ENCODE data around the gene TBC1D1. TPM values are rescaled to one million over a fixed set of nuclear protein-coding genes. Genes with fewer than 3 reads are reported as not detected.

Gene TBC1D1
- total RNA-seq, 1 donor from 2014 or later = 54.5 TPM

- Histone ChIP-seq H3K27ac (ENCODE audit: low read depth, low read length) (no peak overlapping the region), H3K9me3 (ENCODE audit: insufficient read depth, low read depth, low read length) (no peaks in the 10 kb centered on the region), H3K36me3 (ENCODE audit: insufficient read depth, low read length) (peaks cover 8% of the 10 kb centered on the region), H3K4me1 (ENCODE audit: insufficient read depth, low read length) (peaks cover 20% of the 10 kb centered on the region), H3K4me2 (ENCODE audit: low read length) (no peak overlapping the region), H2AFZ (ENCODE audit: low read depth, low read length) (no peak overlapping the region), H3K4me3 (ENCODE audit: insufficient read depth, low read depth, low read length) (no peak overlapping the region), H3K9ac (ENCODE audit: low read length) (no peak overlapping the region), H3K79me2 (ENCODE audit: insufficient read depth, low read length) (no peaks in the 10 kb centered on the region), H4K20me1 (ENCODE audit: insufficient read depth, low read length) (no peaks in the 10 kb centered on the region), H3K27me3 (ENCODE audit: insufficient read depth, low read length) (no peaks in the 10 kb centered on the region)
- DNase-seq (ENCODE audit: low read depth) (peak; percentile 79), FAIRE-seq (peak; percentile 9)
- peaks cover 25% of the 10 kb centered on the region for H3K36me3 Mint-ChIP-seq (ENCODE audit: low read depth, unreplicated experiment)
- H3K9me3 Mint-ChIP-seq (ENCODE audit: unreplicated experiment) = no peaks in the 10 kb centered on the region
- TF ChIP-seq CTCF (IDR thresholded peaks at IDR 0.05; ENCODE audit: insufficient read depth, low read depth, low read length) = no peak
- no peak for TF ChIP-seq EZH2 (IDR thresholded peaks at IDR 0.05; ENCODE audit: insufficient read depth, low read length)
- no peak overlapping the region for H3K27ac Mint-ChIP-seq (ENCODE audit: unreplicated experiment)
- H3K4me1 Mint-ChIP-seq (ENCODE audit: low read depth, unreplicated experiment) = no peaks in the 10 kb centered on the region
- H3K27me3 Mint-ChIP-seq (ENCODE audit: low read depth, unreplicated experiment) = no peaks in the 10 kb centered on the region
- H3K4me3 Mint-ChIP-seq (ENCODE audit: unreplicated experiment) = no peak overlapping the region
Observed at GRCh38 chr4:38141808-38142500, 251.1 kb downstream of the TBC1D1 start.

- Histone ChIP-seq H3K27me3 (ENCODE audit: insufficient read depth, low read length) (no peaks in the 10 kb centered on the region), H3K36me3 (ENCODE audit: insufficient read depth, low read length) (no peaks in the 10 kb centered on the region), H3K4me2 (ENCODE audit: low read length) (no peak overlapping the region), H3K4me3 (ENCODE audit: insufficient read depth, low read depth, low read length) (no peak overlapping the region), H3K4me1 (ENCODE audit: insufficient read depth, low read length) (peaks cover 20% of the 10 kb centered on the region), H3K9me3 (ENCODE audit: insufficient read depth, low read depth, low read length) (no peaks in the 10 kb centered on the region), H3K27ac (ENCODE audit: low read depth, low read length) (no peak overlapping the region), H3K79me2 (ENCODE audit: insufficient read depth, low read length) (no peaks in the 10 kb centered on the region), H4K20me1 (ENCODE audit: insufficient read depth, low read length) (no peaks in the 10 kb centered on the region), H2AFZ (ENCODE audit: low read depth, low read length) (no peak overlapping the region), H3K9ac (ENCODE audit: low read length) (no peak overlapping the region)
- no peaks in the 10 kb centered on the region for H3K9me3 Mint-ChIP-seq (ENCODE audit: unreplicated experiment)
- H3K4me3 Mint-ChIP-seq (ENCODE audit: unreplicated experiment) = no peak overlapping the region
- peaks cover 8% of the 10 kb centered on the region for H3K36me3 Mint-ChIP-seq (ENCODE audit: low read depth, unreplicated experiment)
- no peaks in the 10 kb centered on the region for H3K27me3 Mint-ChIP-seq (ENCODE audit: low read depth, unreplicated experiment)
- FAIRE-seq (no peak), DNase-seq (ENCODE audit: low read depth) (no peak)
- no peak for TF ChIP-seq CTCF (IDR thresholded peaks at IDR 0.05; ENCODE audit: insufficient read depth, low read depth, low read length)
- no peak for TF ChIP-seq EZH2 (IDR thresholded peaks at IDR 0.05; ENCODE audit: insufficient read depth, low read length)
- no peak overlapping the region for H3K27ac Mint-ChIP-seq (ENCODE audit: unreplicated experiment)
- H3K4me1 Mint-ChIP-seq (ENCODE audit: low read depth, unreplicated experiment) = no peaks in the 10 kb centered on the region
Observed at GRCh38 chr4:38144031-38144430, 253.1 kb downstream of the TBC1D1 start.

GRCh38 chr4:38145033-38145678, 254.3 kb downstream of the TBC1D1 start:
- no peak for DNase-seq (ENCODE audit: low read depth)
- Histone ChIP-seq H3K4me1 (ENCODE audit: insufficient read depth, low read length) (peaks cover 29% of the 10 kb centered on the region), H3K4me2 (ENCODE audit: low read length) (no peak overlapping the region), H3K79me2 (ENCODE audit: insufficient read depth, low read length) (no peaks in the 10 kb centered on the region), H3K4me3 (ENCODE audit: insufficient read depth, low read depth, low read length) (no peak overlapping the region), H3K36me3 (ENCODE audit: insufficient read depth, low read length) (no peaks in the 10 kb centered on the region), H3K9me3 (ENCODE audit: insufficient read depth, low read depth, low read length) (no peaks in the 10 kb centered on the region), H3K27ac (ENCODE audit: low read depth, low read length) (peak overlapping the region; percentile 52), H3K27me3 (ENCODE audit: insufficient read depth, low read length) (no peaks in the 10 kb centered on the region), H4K20me1 (ENCODE audit: insufficient read depth, low read length) (no peaks in the 10 kb centered on the region), H3K9ac (ENCODE audit: low read length) (peak overlapping the region; percentile 49), H2AFZ (ENCODE audit: low read depth, low read length) (no peak overlapping the region)
- Mint-ChIP-seq H3K9me3 (ENCODE audit: unreplicated experiment) (no peaks in the 10 kb centered on the region), H3K4me1 (ENCODE audit: low read depth, unreplicated experiment) (no peaks in the 10 kb centered on the region), H3K27ac (ENCODE audit: unreplicated experiment) (no peak overlapping the region), H3K27me3 (ENCODE audit: low read depth, unreplicated experiment) (no peaks in the 10 kb centered on the region), H3K4me3 (ENCODE audit: unreplicated experiment) (no peak overlapping the region), H3K36me3 (ENCODE audit: low read depth, unreplicated experiment) (no peaks in the 10 kb centered on the region)
- no peak for FAIRE-seq
- no peak for TF ChIP-seq CTCF (IDR thresholded peaks at IDR 0.05; ENCODE audit: insufficient read depth, low read depth, low read length)
- no peak for TF ChIP-seq EZH2 (IDR thresholded peaks at IDR 0.05; ENCODE audit: insufficient read depth, low read length)

Measured in astrocyte (in vitro differentiated cells and primary cell).